Measurements from ENCODE around the gene KLHDC8B. TPM values are rescaled to one million over a fixed set of nuclear protein-coding genes. Genes with fewer than 3 reads are reported as not detected.
"Not testable (repeated sequence)": the region's sequence is repeated elsewhere in the genome, so short reads cannot be mapped to it uniquely, and the experiment has no call there.

Gene KLHDC8B
- polyA plus RNA-seq, 3 donors, result 7.5 to 16.7 (median 12.9) TPM

GRCh38 chr3:49219132-49219531 lies 47.7 kb downstream of the KLHDC8B start:
- intact Hi-C loops (cut with micrococcal nuclease), result no loop called here
- peaks cover 0 to 3% (median 1%) of the 10 kb centered on the region in 3 donors for H3K27me3 Mint-ChIP-seq (ENCODE audit: low read depth in 3 of 3)

GRCh38 chr3:49220985-49221563 lies 49.7 kb downstream of the KLHDC8B start:
- peaks cover 11 to 50% (median 42%) of the 10 kb centered on the region in 7 donors for H3K9me3 Mint-ChIP-seq
- peaks cover 18 to 30% of the 10 kb centered on the region in 2 donors for H3K9me3 ChIP-seq (replicated peaks in 1 of 2; ENCODE audit: control insufficient read depth in 1 of 2, insufficient read depth in 1 of 2, low read length in 2 of 2)
- H3K9ac ChIP-seq (ENCODE audit: insufficient read depth, low read length, poor library complexity, severe bottlenecking); H3K27ac ChIP-seq (ENCODE audit: low read depth in 1 of 2, low read length in 2 of 2); H3K27me3 ChIP-seq (ENCODE audit: control insufficient read depth in 2 of 2, insufficient read depth in 2 of 2, low read length in 2 of 2); H3K27me3 Mint-ChIP-seq (ENCODE audit: low read depth in 3 of 3); H3K27ac Mint-ChIP-seq; intact Hi-C loops (cut with micrococcal nuclease); H4K20me1 ChIP-seq (ENCODE audit: insufficient read depth, low read length); H3K4me3 Mint-ChIP-seq; H3K36me3 Mint-ChIP-seq; H3K79me2 ChIP-seq (ENCODE audit: insufficient read depth, low read length); H3K4me3 ChIP-seq (replicated peaks in 1 of 3; ENCODE audit: low read depth in 2 of 3, low read length in 3 of 3); H2AFZ ChIP-seq (ENCODE audit: insufficient read depth, low read depth, low read length, poor library complexity, severe bottlenecking); H3K4me2 ChIP-seq (replicated peaks; ENCODE audit: extremely low read depth, low read length, poor library complexity, severe bottlenecking); H3K36me3 ChIP-seq (replicated peaks in 1 of 2; ENCODE audit: control insufficient read depth in 1 of 2, insufficient read depth in 2 of 2, low read length in 2 of 2); DNase-seq; H3K4me1 ChIP-seq (ENCODE audit: control insufficient read depth in 1 of 2, insufficient read depth in 2 of 2, low read length in 2 of 2); H3K4me1 Mint-ChIP-seq: not testable (repeated sequence)
- 100% methylated on average over 2 of the region's 6 CpGs for WGBS (ENCODE audit: insufficient coverage)

More at GRCh38 chr3:49219132-49219531, 47.7 kb downstream of the KLHDC8B start:
- no peak for TF ChIP-seq CTCF (IDR thresholded peaks at IDR 0.05)
- Mint-ChIP-seq H3K27ac (no peak overlapping the region), H3K9me3 (peaks cover 13 to 48% (median 34%) of the 10 kb centered on the region in 7 donors), H3K36me3 (peaks cover 0 to 3% of the 10 kb centered on the region in 2 donors), H3K4me3 (no peak overlapping the region), H3K4me1 (peaks cover 10% of the 10 kb centered on the region)
- DNase-seq, result no peak
- Histone ChIP-seq H3K4me3 (replicated peaks in 1 of 3; ENCODE audit: low read depth in 2 of 3, low read length in 3 of 3) (no peak overlapping the region), H4K20me1 (ENCODE audit: insufficient read depth, low read length) (no peaks in the 10 kb centered on the region), H3K27me3 (ENCODE audit: control insufficient read depth in 2 of 2, insufficient read depth in 2 of 2, low read length in 2 of 2) (no peaks in the 10 kb centered on the region), H2AFZ (ENCODE audit: insufficient read depth, low read depth, low read length, poor library complexity, severe bottlenecking) (no peak overlapping the region), H3K36me3 (replicated peaks in 1 of 2; ENCODE audit: control insufficient read depth in 1 of 2, insufficient read depth in 2 of 2, low read length in 2 of 2) (no peaks in the 10 kb centered on the region), H3K4me2 (replicated peaks; ENCODE audit: extremely low read depth, low read length, poor library complexity, severe bottlenecking) (no peak overlapping the region), H3K9me3 (replicated peaks in 1 of 2; ENCODE audit: control insufficient read depth in 1 of 2, insufficient read depth in 1 of 2, low read length in 2 of 2) (peaks cover 20 to 29% of the 10 kb centered on the region in 2 donors), H3K9ac (ENCODE audit: insufficient read depth, low read length, poor library complexity, severe bottlenecking) (no peak overlapping the region), H3K27ac (ENCODE audit: low read depth in 1 of 2, low read length in 2 of 2) (no peak overlapping the region), H3K79me2 (ENCODE audit: insufficient read depth, low read length) (no peaks in the 10 kb centered on the region), H3K4me1 (ENCODE audit: control insufficient read depth in 1 of 2, insufficient read depth in 2 of 2, low read length in 2 of 2) (peaks cover 4 to 9% of the 10 kb centered on the region in 2 donors)
- WGBS (ENCODE audit: insufficient coverage), result no CpG with 5 or more reads among the region's 6 CpGs

Data from CD14-positive monocyte (primary cell).